HEK293T (cell line): ENCODE measurements around the gene TMEM107.

ENCODE experiments used
- CTCF ChIA-PET: fragments of 350-600 bp; formaldehyde crosslinking; extraction: SDS; loops from one replicate; lab custom pipeline; 2021; ENCODE audit warnings: antibody characterized with exemption, inconsistent platforms; lab: Yijun Ruan, JAX
- POLR2A ChIA-PET: fragments of 350-600 bp; formaldehyde crosslinking; extraction: SDS; loops from one replicate; lab custom pipeline; 2020; ENCODE audit warnings: antibody characterized with exemption, inconsistent platforms; lab: Yijun Ruan, JAX
- DNase-seq: peaks from one replicate; pipeline ENCODE4 v3.0.0; 2012; ENCODE audit warnings: mixed read lengths; ENCODE audit errors: extremely low spot score
- ARNT ChIP-seq: fragments of 450-650 bp; IDR thresholded peaks from 2 replicates; pipeline ENCODE4 v1.6.1; 2017; ENCODE audit warnings: mild to moderate bottlenecking
- BHLHE40 ChIP-seq: fragments of 450-650 bp; IDR thresholded peaks from 2 replicates; pipeline ENCODE4 v1.6.1; 2016; ENCODE audit warnings: mild to moderate bottlenecking, moderate library complexity, borderline replicate concordance
- CTBP1 ChIP-seq: fragments of 450-650 bp; IDR thresholded peaks from 2 replicates; pipeline ENCODE4 v1.6.1; 2016; ENCODE audit warnings: borderline replicate concordance
- ELF4 ChIP-seq: fragments of 450-650 bp; IDR thresholded peaks from 2 replicates; pipeline ENCODE4 v1.6.1; 2017; ENCODE audit warnings: antibody characterized with exemption
- FOXA1 ChIP-seq: fragments of 450-650 bp; IDR thresholded peaks from 2 replicates; pipeline ENCODE4 v1.6.1; 2016; ENCODE audit warnings: mild to moderate bottlenecking
- FOXK2 ChIP-seq: fragments of 450-650 bp; IDR thresholded peaks from 2 replicates; pipeline ENCODE4 v1.6.1; 2016; ENCODE audit warnings: mild to moderate bottlenecking
- FOXM1 ChIP-seq: fragments of 450-650 bp; IDR thresholded peaks from 2 replicates; pipeline ENCODE4 v1.6.1; 2017; ENCODE audit warnings: mild to moderate bottlenecking, borderline replicate concordance
- HDGF ChIP-seq: fragments of 450-650 bp; IDR thresholded peaks from 2 replicates; pipeline ENCODE4 v1.6.1; 2017; ENCODE audit warnings: antibody characterized with exemption, borderline replicate concordance
- L3MBTL2 ChIP-seq: fragments of 450-650 bp; conservative IDR thresholded peaks from 2 replicates; pipeline ENCODE4 v1.6.1; 2016; ENCODE audit warnings: mild to moderate bottlenecking
- LEF1 ChIP-seq: fragments of 450-650 bp; IDR thresholded peaks from 2 replicates; pipeline ENCODE4 v1.6.1; 2017; ENCODE audit warnings: mild to moderate bottlenecking, borderline replicate concordance
- NFRKB ChIP-seq: fragments of 450-650 bp; IDR thresholded peaks from 2 replicates; pipeline ENCODE4 v1.6.1; 2016; ENCODE audit warnings: mild to moderate bottlenecking, moderate library complexity
- SP1 ChIP-seq: fragments of 450-650 bp; IDR thresholded peaks from 2 replicates; pipeline ENCODE4 v1.6.1; 2017
- SUZ12 ChIP-seq: fragments of 450-650 bp; IDR thresholded peaks from 2 replicates; pipeline ENCODE4 v1.6.1; 2016; ENCODE audit warnings: mild to moderate bottlenecking
- TARDBP ChIP-seq: fragments of 450-650 bp; IDR thresholded peaks from 2 replicates; pipeline ENCODE4 v1.6.1; 2016
- ZNF384 ChIP-seq: fragments of 450-650 bp; IDR thresholded peaks from 2 replicates; pipeline ENCODE4 v1.6.1; 2016
- TF ChIP-seq, protein P1 (sequence below): fragments of 450-650 bp; IDR thresholded peaks from 2 replicates; pipeline ENCODE4 v1.6.1; 2016

The TMEM107 gene

DNA sequence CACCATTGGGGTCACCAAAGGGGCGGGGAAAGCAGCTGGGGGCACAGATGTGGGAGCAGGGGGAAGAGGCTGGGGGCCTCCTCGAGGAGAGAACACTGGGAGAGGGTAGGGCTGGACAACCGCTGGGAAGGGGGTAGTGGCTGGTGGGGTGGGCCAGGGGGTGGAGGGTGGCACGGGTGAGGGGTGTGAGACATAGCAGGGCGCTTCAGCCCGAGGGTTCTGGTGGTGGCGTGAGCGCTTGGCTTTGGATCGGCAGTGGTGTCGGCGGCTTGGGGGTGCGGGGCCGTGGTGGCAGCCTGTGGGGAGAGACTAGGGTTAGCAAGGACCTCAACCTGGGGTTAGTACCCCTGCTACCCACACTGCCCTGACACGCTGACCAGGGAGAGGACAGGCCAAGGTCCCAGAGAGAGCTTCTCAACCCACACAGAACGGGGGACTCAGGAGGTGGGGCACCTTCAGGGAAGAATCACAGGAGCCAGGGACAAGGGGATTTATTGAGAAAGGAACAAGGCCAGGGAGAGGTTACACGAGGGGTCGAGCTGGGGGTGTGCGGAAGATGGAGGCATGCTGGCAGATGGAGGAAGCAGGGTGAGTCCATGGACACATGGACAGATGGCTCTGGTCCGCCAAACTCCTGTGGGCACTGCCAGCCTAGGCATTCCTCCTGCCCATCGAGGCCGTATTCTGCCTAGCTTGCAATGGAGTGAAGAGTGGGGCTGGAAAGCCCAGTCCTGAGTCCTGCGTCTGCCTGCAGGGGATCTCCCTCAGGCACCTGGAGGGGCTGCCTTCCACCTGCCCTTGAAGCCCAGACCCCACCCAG, 32.4 kb downstream of the TMEM107 start:
- ChIA-PET CTCF (no interaction called here), POLR2A (no interaction called here)
- TF ChIP-seq ARNT (no peak), LEF1 (no peak)

DNA sequence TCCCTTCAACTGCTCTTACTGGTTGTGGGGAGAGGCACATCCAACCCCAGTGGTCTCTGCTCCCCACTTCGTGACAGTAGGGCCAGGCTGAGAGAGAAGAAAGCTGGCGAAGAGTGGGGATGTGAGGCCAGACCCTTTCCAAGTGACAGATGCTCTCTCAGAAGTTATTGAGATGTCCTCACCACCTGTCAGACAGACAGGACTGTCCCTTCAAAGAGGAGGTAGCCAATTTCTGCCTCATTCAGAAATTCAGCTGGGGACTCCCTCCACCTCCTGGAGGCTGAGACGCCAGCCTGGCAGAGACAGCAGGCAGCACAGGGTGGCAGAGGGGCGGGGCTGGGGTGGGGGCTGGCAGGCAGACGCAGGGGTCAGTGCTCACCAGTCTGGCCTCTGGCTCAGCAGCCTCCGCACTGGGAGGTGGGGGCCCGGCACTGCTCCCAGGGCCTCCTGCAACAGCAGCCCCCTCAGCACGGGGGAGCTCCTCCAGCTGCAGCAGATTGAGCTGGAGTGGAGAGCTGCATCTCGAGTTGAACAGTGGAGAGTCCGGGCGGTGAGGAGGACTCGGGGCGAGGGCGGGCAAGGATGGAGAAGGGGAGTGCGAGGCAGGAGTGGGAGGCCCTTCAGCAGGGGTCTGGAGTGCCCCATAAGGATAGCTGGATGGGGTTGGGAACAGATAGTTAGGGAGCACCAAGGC, 33.1 kb downstream of the TMEM107 start:
- TF ChIP-seq SUZ12 = no peak
- ChIA-PET CTCF (no interaction called here), POLR2A (no interaction called here)
- DNase-seq = no peak

More for the DNA sequence above, 32.4 kb downstream of the TMEM107 start:
- DNase-seq = no peak

DNA sequence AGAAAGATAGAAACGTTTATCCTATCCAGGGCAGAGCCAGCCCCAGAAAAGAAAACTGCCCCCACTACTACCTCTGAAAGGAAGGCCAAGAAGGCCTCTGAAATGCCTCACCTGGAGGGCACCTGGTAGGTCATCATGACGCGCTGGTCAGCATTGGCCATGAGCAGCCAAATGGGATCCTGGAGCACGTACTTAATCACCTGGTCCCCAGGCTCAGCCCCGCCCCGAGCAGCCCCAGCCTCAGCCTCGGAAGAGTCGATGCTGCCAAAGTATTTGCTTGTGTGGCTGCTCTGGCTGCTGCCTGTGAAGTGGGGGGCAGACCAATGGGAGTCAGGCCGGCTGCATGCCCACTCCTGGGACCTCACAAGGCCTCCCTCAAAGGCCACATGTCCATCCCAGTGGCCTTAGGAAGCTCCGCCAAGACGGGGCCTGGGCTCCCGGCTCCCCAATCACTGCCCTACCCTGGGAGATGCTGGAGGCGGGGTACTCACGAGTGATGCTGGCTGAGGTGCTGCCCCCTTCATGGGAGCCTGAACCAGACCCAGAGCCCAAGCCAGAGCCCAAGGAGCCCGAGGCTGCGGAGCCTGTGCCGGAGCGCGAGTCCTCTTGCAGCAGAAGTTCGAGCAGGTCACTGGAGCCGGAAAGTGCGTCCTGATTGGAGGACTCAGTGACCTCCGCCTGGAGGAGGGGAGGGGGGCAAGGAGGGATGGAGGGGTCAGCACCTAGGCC, 33.9 kb downstream of the TMEM107 start:
- POLR2A ChIA-PET = interaction anchor here (1.3 to 5.8 kb wide), 3 partner anchors 10 to 31 kb away, joined by 4 to 53 read pairs (median 9); partner anchors contain the start of gene PER1

DNA sequence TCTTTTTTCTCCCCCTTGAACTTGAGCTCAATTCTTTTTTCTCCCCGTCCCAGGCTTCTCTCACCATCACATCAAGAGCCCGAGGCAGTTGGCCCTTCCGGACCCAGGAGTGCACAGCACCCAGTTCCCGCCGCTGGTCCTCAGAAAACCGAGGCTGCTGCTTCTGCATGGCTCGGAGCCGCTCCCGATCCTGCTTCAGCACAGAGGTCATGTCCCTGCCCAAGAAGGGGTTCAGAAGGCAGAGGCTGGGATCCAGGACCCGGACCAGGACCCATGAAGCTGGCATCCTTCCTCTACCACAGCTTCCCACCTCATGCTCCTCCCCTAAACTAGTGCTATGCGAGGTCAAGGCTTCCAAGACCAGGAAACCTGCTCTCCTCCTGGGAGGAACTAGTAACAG, 34.4 kb downstream of the TMEM107 start:
- CTCF ChIA-PET = no interaction called here
- DNase-seq = no peak
- TF ChIP-seq BHLHE40 = no peak
- no peak for TF ChIP-seq L3MBTL2
- no peak for TF ChIP-seq LEF1
- TF ChIP-seq, protein P1, sequence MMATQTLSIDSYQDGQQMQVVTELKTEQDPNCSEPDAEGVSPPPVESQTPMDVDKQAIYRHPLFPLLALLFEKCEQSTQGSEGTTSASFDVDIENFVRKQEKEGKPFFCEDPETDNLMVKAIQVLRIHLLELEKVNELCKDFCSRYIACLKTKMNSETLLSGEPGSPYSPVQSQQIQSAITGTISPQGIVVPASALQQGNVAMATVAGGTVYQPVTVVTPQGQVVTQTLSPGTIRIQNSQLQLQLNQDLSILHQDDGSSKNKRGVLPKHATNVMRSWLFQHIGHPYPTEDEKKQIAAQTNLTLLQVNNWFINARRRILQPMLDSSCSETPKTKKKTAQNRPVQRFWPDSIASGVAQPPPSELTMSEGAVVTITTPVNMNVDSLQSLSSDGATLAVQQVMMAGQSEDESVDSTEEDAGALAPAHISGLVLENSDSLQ = no peak
- TF ChIP-seq ZNF384 = no peak
- TF ChIP-seq SUZ12 = no peak
- no peak for TF ChIP-seq ARNT
- no peak for TF ChIP-seq ELF4
- TF ChIP-seq NFRKB = no peak
- no peak for TF ChIP-seq FOXK2
- TF ChIP-seq HDGF = no peak
- TF ChIP-seq SP1 = no peak
- POLR2A ChIA-PET = interaction anchor here (1.3 to 5.8 kb wide), 3 partner anchors 11 to 32 kb away, joined by 4 to 53 read pairs (median 9); partner anchors contain the start of gene PER1

More for the DNA sequence above, 33.9 kb downstream of the TMEM107 start:
- no peak for DNase-seq
- TF ChIP-seq, protein P1 = no peak
- no peak for TF ChIP-seq SUZ12
- TF ChIP-seq CTBP1 = no peak
- TF ChIP-seq FOXK2 = no peak
- TF ChIP-seq SP1 = no peak
- TF ChIP-seq LEF1 = no peak
- TF ChIP-seq HDGF = no peak
- TF ChIP-seq L3MBTL2 = no peak
- no peak for TF ChIP-seq ZNF384
- TF ChIP-seq ARNT = no peak
- TF ChIP-seq FOXA1 = no peak
- TF ChIP-seq ELF4 = no peak
- no peak for TF ChIP-seq TARDBP
- no peak for TF ChIP-seq BHLHE40
- TF ChIP-seq NFRKB = no peak
- no peak for TF ChIP-seq FOXM1
- CTCF ChIA-PET = no interaction called here

DNA sequence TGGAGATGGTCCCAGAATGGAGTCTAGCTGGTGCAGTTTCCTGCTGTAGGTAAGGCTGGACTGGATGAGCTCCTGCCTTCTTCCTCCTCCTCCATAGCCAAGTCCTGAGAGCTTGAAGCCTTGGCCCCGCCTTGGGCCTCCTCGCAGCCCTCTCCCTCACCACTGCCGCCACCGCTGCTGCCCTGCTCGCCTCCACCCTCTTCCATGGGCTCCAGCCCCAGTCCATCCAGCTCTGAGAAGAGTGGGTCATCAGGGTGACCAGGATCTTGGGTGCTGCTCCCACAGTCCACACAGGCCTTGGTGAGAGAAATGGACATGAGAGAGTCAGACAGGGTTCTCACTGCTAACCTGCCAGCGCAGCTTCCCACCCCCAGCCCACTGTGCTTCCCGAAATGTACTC, 35.1 kb downstream of the TMEM107 start:
- POLR2A ChIA-PET = interaction anchor here (1.3 to 5.8 kb wide), 5 partner anchors 11 to 51 kb away, joined by 4 to 53 read pairs (median 9); partner anchors contain the start of gene PER1
- TF ChIP-seq ARNT (no peak), FOXK2 (no peak), BHLHE40 (no peak), CTBP1 (no peak), FOXA1 (no peak), L3MBTL2 (no peak), ELF4 (no peak), NFRKB (no peak), ZNF384 (no peak), TARDBP (no peak)
- TF ChIP-seq, protein P1 = no peak
- CTCF ChIA-PET = interaction anchor here (1.3 kb wide), 1 partner anchor 82 kb away, joined by 3 read pairs; no protein-coding TSS in a partner anchor
- no peak for DNase-seq
